ENCODE data around the gene PTOV1.

- TF ChIP-seq CREB1 (IDR thresholded peaks at IDR 0.05; ENCODE audit: low read depth): no peak
- TF ChIP-seq REST (IDR thresholded peaks at IDR 0.05; ENCODE audit: low read depth): no peak
- no peak for TF ChIP-seq FOXM1 (IDR thresholded peaks at IDR 0.05; ENCODE audit: borderline replicate concordance, low read depth)
- no peak for TF ChIP-seq TAF1 (IDR thresholded peaks at IDR 0.05; ENCODE audit: low read depth)
- no peak for TF ChIP-seq USF1 (IDR thresholded peaks at IDR 0.05)
- no peak for TF ChIP-seq RAD21 (IDR thresholded peaks at IDR 0.05; ENCODE audit: low read depth)
- TF ChIP-seq EP300 (IDR thresholded peaks at IDR 0.05; ENCODE audit: borderline replicate concordance): no peak
- TF ChIP-seq TEAD4 (IDR thresholded peaks at IDR 0.05): no peak
- TF ChIP-seq YY1 (IDR thresholded peaks at IDR 0.05; ENCODE audit: low read depth): no peak
- no peak for TF ChIP-seq NFIC (IDR thresholded peaks at IDR 0.05)
- TF ChIP-seq CEBPB (IDR thresholded peaks at IDR 0.05): no peak
- no peak for TF ChIP-seq MAX (IDR thresholded peaks at IDR 0.05)
- no peak for TF ChIP-seq TCF12 (IDR thresholded peaks at IDR 0.05; ENCODE audit: low read depth)
- no peak for TF ChIP-seq EGR1 (IDR thresholded peaks at IDR 0.05)
Measured at GRCh38 chr19:49891393-49891792, 40.4 kb downstream of the PTOV1 start.
